Subcutaneous adipose tissue (tissue), 4 donors: ENCODE measurements around the gene RCSD1. TPM values are rescaled to one million over a fixed set of nuclear protein-coding genes. Genes with fewer than 3 reads are reported as not detected.

Experiments used
- CTCF ChIP-seq: fragments of 450-650 bp; IDR thresholded peaks from one replicate; pipeline ENCODE4 v1.5.1; 2016; ENCODE audit warnings: low read depth, mild to moderate bottlenecking, control low read depth, antibody characterized with exemption, moderate library complexity
- total RNA-seq, 4 donors: library from RNA; depleted of rRNA; stranded (reverse); fragments of >200 nt; gene quantifications; one replicate each; pipeline ENCODE4 v1.1.0, GENCODE V29; 2016

RCSD1 gene
- total RNA-seq, 4 donors from 2014 or later = 22.5 to 33.3 (median 28.7) TPM

- no peak for TF ChIP-seq CTCF
These were observed 5.9 kb downstream of the RCSD1 start for GRCh38 chr1:167635941-167636340.

GRCh38 chr1:167638064-167638463 is 8.0 kb downstream of the RCSD1 start:
- TF ChIP-seq CTCF = no peak

GRCh38 chr1:167640051-167640450 is 10.0 kb downstream of the RCSD1 start:
- no peak for TF ChIP-seq CTCF

- no peak for TF ChIP-seq CTCF
These were observed 11.9 kb downstream of the RCSD1 start for GRCh38 chr1:167641786-167642500.

GRCh38 chr1:167642501-167642826 is 12.4 kb downstream of the RCSD1 start:
- no peak for TF ChIP-seq CTCF

- TF ChIP-seq CTCF = no peak
These were observed 13.4 kb downstream of the RCSD1 start for GRCh38 chr1:167643441-167643840.

GRCh38 chr1:167644551-167644950 is 14.5 kb downstream of the RCSD1 start:
- TF ChIP-seq CTCF = no peak
